Transverse colon (tissue), 3 donors: Measurements from ENCODE around the gene VNN1.

ENCODE experiments used
- CTCF ChIP-seq, 5 experiments: fragments of 200-600 bp in 3 of 5; fragments of 450-650 bp in 2 of 5; sonication (generic) in 3 of 5; IDR thresholded peaks; 1 replicate in 2 of 5; 2 replicates in 3 of 5; pipeline ENCODE4 v1.5.1; 2016 to 2017; ENCODE audit warnings: antibody characterized with exemption in 5 of 5, inconsistent platforms in 3 of 5, mild to moderate bottlenecking in 2 of 5, moderate library complexity in 1 of 5
- EP300 ChIP-seq: sonication (generic); formaldehyde crosslinking; IDR thresholded peaks from one replicate; pipeline ENCODE4 v1.6.1; 2017; ENCODE audit warnings: antibody characterized with exemption, low read depth

GRCh38 chr6:132673376-132674094 is 40.3 kb downstream of the VNN1 start:
- TF ChIP-seq CTCF (IDR thresholded peaks at IDR 0.05) (no peak), EP300 (no peak)
